Activated CD8-positive, alpha-beta memory T cell treated with anti-CD3 and anti-CD28 coated beads for 1 hour (primary cell): ENCODE results near the gene ALAS1.

Source experiments
- DNase-seq, 2 donors: peaks; one replicate each; pipeline ENCODE4 v3.0.0-alpha.2; 2020; ENCODE audit warnings: low read depth in 1 of 2; ENCODE audit errors: extremely low read depth in 1 of 2

ALAS1 gene

DNA sequence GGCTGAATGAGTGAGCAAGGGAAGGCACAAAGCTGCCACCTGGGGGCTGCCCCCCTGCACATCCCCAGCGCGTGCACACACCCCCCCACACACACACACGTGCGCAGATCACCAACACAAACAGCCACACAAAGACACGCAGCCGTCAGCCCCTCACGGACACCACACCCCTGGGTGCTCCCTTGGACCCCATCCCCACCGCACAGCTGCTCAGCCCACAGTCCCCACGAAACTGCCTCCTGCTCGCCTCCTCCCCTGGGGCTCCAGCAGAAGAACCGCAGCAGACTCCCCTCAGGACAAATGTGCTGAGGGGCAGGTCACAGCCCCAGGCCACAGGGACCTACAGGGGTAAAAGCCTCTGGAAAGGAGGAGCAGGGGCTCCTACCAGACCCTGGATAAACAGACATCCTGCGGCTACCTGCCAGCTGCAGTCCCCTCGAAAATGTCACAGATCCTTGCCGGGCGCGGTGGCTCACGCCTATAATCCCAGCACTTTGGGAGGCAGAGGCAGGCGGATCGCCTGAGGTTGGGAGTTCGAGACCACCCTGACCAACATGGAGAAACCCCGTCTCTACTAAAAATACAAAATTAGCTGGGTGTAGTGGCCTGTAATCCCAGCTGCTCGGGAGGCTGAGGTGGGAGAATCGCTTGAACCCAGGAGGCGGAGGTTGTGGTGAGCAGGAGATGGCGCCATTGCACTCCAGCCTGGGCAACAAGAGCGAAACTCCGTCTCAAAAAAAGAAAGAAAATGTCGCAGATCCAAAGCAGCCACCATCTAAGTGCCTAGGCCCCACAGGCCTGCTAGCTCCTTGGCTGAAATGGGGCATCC is 34.5 kb downstream of the ALAS1 start:
- DNase-seq, result no peak

DNA sequence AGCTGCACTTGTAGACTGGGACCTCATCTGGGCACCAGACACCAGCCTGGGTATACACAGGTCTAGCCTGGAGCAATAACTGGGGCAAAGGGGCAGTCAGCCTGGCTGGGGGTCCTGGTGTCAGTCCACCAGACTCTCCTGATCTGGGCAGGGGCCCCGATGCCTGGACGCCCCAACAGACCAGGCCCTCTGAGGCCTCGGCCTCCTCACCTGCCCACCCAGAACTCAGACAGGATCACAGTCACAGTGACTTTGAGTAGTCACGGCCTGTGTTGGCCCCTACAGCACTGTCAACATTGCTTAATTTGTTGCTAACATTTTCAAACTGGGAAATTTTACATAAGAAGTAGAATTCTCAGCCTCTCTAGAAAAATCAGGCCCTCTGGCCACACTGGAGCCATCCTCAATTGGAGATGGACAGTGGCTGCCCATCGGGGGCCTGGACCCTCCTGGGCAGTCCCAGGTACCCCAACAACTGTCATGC is 35.2 kb downstream of the ALAS1 start:
- DNase-seq, result no peak

DNA sequence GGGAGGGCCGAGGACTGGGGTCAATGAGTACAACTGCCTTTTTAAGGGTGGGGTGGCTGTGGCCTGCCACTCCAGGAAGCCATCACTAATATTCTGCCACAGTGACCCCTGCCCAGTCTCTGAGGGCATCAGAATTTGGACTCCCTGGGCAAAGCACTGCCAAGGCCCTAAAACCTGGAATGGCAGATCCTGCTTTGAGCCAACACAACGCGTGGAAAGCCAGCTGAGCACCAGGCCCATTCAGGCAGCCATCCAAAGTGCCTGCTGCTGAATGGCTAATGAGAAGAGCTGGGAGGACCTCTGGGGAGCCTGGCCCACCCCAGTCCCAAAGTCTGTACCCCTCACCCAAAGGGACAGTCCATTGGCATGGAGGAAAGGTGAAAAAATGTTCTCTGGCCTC is 36.0 kb downstream of the ALAS1 start:
- no peak for DNase-seq

- no peak for DNase-seq
These were observed 36.8 kb downstream of the ALAS1 start for GRCh38 chr3:52234516-52235447.

DNA sequence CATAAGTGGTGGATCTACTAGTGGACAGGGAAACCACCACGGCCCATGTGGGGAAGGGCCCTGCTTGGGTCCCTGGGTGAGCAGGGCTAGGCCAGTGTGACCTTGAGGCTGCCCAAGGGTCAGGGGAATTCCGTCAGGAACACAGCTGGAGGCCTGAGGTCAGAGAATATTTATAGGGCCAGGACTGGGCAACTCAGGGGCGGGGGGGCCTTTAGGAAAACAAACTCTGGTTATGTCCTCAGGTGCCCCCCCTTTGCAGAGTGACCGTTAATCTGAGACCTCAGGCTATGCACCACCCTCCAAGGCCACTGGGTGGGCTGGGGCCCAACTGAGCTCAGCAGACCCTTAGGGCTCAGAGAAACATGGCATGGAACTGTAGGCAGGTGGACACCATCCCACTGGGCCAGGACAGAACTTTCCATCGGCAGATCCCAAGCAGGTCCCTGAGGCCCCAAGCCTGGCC is 38.5 kb downstream of the ALAS1 start:
- no peak for DNase-seq

DNA sequence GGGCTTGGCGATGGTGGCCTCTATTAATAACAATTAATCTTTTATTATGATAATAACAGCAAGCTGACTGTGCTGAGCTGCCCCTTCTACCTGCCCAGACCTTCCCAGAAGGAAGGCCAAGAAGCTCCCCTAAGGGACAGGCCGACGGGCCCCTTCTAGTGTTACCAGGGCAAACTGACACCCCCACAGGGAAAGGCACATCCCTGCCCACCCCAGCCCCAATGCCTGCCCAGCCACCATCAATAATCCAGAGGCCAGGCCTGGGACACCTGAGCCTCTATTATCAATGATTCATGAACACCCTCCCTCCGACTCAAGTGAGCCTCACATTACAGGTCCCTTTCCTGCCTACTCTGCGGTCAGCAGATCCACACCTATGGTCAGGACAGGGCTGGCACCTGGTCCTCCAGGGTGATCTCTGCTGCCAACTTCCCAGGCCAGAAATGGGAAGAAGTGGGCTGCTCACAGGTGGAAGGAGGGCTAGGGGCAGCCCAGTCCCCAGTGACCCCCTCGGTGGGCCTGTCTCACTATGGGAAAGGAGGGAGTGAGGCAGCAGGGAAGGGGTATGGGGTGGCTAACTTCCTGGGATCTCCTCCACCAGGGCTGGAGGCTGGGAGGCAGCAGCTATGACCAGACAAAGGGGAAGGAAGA is 39.2 kb downstream of the ALAS1 start:
- DNase-seq, result no peak

GRCh38 chr3:52237657-52238172 is 39.8 kb downstream of the ALAS1 start:
- no peak for DNase-seq

DNA sequence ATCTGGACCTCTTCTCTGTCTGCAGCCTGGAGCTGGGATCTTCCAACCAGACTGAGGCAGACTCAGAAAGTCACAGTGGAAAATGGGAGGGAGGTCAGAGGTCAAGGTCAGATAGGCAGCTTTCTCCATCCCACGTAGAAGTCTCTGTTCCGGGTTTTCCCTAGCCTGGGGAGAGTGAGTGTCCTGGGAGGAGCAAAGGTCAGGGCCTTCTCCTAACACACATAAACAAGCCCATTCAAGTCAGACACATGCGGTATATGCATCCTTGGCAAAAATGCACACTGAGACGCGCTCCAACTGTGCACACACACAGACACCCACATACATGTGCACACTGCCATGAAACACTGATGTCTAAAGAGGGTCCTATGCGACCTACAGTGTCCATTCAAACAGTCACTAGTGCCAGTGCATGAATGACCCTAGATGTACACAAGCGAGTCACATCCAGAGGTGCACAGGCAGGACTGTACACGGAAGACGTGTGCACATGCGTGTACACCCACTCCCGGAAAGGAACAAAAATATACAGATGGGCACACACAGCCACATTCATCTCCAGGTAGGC is 40.3 kb downstream of the ALAS1 start:
- DNase-seq, result no peak

DNA sequence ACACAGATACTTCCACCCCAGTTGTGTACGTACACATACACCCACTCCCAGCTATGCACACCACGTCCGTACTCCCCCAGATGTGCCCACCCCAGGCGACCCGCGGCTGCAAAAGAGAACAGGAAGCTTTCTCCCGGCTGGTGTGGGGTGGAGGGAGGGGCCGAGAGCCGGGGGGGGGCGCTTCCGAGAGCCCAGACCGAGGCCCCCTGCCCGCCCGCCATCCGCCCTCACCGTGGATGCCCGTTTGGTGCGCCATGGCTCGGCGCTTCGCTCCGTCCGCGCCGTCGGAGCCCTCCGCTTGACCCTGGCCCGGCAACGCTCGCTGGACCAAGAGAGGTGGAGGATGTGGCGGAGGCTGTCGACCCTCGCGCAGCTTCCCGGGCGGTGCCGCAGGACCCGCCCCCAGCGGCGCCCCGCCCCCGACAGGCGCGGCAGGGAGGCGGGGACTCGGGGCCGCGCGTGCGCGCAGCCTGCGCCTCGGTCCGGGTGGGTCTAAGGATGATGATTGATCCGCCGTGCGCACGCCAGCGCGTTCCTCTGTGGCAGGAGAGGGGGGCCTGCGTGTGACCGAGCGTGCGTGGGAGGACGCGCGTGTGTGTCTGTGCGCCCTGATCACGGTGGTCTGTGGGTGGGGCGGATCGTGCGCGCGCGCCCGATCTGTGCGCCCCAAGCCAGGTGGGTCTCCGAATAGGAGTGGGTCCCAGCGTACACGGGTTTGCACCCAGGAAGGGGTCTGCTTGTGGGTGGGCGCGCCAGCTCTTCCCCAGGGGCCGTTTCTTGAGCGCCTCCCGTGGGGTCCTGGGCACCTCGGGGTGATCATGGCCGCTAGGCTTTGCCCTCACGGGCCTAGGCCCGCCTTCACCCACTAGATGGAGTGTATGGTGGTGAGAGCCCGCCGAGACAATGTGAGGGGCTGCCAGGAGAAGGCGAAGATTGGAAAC is 41.1 kb downstream of the ALAS1 start, which contains the start of gene TWF2:
Gene TWF2, minus strand, starts transcription at position 398 of the 941 bp plus-strand sequence. Its CDS starts 142 bp downstream, at position 256.
- DNase-seq, result peak; percentile 68 to 74

GRCh38 chr3:52240059-52240885 is 42.3 kb downstream of the ALAS1 start:
- no peak for DNase-seq

- no peak for DNase-seq
These were observed 43.0 kb downstream of the ALAS1 start for GRCh38 chr3:52240886-52241370.

- no peak for DNase-seq
These were observed 44.1 kb downstream of the ALAS1 start for GRCh38 chr3:52242039-52242438.

DNA sequence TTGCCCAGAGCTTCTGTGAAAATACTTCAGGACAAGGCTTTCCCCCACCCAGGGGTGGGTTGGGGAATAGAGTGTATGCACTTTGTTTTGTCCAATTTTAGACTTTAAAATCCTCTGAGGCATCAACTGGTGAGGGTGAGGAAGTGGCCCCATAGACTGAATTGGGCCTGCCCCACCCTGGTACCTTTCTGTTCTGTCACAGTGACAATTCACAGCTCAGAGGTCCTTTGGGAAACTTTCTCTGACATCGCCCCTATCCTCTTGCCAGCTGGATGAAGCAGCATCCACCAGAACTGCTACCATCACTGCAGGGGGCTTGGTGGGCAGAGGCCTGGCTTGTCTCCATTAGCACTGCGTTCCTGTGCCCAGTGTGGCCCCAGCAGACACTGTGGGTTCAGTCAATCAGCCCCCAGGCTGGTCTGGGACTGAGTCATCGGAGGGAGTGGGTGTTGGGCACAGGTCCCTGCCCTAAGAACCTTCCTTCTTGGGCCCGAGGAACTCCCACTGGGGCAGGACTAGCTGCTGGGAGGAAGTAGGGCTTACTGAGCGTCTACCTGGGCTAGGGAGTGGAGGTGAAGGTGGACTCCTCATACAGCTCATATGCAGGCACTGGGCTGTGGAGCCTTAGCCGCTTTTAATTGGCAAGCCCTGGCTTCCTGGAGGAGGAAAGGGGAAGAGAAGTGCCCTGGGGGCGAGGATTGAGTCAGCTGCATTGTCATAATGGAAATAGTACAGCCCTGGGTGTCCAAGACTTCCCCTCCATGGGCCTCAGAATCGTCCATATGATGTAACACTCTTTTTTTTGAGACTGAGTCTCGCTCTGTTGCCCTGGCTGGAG is 46.0 kb downstream of the ALAS1 start:
- DNase-seq, result no peak

DNA sequence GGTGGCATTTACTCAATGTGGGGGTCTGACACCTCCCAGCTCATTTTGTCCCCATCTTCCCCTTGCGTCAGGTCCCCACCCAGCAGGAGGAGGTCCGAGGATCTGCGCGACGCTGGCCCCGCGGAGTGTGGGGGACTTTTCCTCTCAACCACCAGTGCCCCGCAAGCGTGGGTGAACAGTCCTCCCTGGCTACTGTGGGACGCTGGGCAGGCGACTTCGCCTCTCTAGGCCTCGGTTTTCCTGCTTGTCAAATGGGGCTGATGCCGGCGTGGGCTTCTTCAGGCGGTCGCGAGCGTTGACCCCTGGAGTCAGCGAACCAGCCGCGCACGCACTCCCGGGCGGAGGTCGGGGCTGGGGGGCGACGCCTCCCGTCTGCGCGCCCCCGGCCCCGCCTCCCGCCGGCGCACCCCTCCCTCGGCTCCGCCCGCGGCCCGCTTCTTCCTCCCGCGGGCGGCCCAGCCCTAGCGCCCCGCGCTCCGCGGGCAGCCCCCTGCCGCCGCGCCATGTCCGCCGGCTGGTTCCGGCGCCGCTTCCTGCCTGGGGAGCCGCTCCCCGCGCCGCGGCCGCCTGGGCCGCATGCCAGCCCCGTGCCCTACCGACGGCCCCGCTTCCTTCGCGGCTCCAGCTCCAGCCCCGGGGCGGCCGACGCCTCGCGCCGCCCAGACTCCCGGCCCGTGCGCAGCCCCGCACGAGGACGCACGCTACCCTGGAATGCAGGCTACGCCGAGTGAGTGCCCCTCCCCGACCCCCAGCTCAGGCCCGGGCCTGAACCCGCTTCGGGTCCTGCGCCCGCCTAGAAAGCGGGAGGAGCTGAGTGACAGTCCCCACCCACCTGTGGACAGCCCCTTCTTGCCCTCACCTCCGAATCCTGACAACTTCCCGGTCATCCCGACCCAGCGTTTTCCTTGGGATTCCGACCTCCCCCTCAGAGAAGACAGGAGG is 47.6 kb downstream of the ALAS1 start, which contains the start of gene PPM1M:
Gene PPM1M, plus strand, starts transcription at position 438 of the 942 bp plus-strand sequence. Its CDS starts 66 bp downstream, at position 504.
- DNase-seq, result peak in 1 of 2 donors; percentile 49

DNA sequence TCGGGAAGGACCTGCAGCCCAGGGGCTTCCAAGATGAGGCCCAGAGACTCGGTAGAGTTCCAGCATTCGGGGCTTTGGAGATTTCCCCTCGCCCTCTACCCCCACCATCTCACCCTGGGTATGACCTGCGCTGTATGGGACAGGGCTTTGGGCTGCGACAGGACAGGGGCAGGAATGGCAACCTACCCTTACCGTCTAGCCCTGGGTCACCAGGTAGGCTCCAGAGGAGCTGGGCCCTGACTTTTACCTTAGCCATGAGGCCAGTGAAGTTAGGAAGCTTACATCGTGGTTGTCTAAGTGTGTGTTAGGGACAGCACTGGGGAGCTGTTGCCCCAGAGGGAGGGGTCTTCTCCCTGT is 48.3 kb downstream of the ALAS1 start:
- no peak for DNase-seq

DNA sequence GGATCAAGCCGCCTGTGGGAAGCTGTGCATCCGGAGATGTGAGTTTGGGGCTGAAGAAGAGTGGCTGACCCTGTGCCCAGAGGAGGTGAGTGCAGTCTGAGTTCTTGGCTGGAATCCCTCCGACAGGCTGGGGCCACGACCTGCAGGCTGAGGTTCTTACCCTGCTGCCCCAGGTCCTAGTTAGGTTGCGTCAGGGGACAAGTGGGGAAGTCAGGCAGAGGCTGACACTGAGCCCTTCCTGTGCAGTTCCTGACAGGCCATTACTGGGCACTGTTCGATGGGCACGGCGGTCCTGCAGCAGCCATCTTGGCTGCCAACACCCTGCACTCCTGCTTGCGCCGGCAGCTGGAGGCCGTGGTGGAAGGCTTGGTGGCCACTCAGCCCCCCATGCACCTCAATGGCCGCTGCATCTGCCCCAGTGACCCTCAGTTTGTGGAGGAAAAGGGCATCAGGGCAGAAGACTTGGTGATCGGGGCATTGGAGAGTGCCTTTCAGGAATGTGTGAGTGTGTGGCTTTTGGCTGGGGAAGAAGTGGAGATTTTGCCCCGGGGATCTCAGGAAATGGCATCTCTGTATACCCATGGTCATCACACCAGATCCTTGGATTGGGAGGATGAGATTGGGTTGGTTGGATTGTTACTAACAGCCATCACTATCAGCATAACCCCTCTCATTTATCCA is 48.9 kb downstream of the ALAS1 start:
- DNase-seq, result no peak
